Activated gamma-delta T cell treated with anti-CD3 and anti-CD28 coated beads, Interleukin-2, amount 50 U/mL, for 16 hours (primary cell): ENCODE data around the gene OPHN1.
A peak's percentile ranks its signal among the peaks of the same experiment; 100 is the strongest.

Experiments
- DNase-seq: peaks from one replicate; pipeline ENCODE4 v3.0.0-alpha.2; 2020; ENCODE audit warnings: low read depth

Gene OPHN1

GRCh38 chrX:68433155-68433980, at the start of gene OPHN1:
Gene OPHN1 (minus strand): TSS chrX:68433495. CDS start chrX:68433020, 475 bp downstream.
- DNase-seq, result no peak

GRCh38 chrX:68480969-68481368, 47.7 kb upstream of the OPHN1 start:
- DNase-seq, result no peak

GRCh38 chrX:68464796-68465195, 31.5 kb upstream of the OPHN1 start:
- DNase-seq, result no peak

GRCh38 chrX:68463880-68464279, 30.6 kb upstream of the OPHN1 start:
- no peak for DNase-seq

- peak; percentile 6 for DNase-seq
Measured at GRCh38 chrX:68462653-68463052, 29.4 kb upstream of the OPHN1 start.

- DNase-seq, result no peak
Measured at GRCh38 chrX:68462197-68462596, 28.9 kb upstream of the OPHN1 start.

GRCh38 chrX:68461576-68461975, 28.3 kb upstream of the OPHN1 start:
- no peak for DNase-seq

GRCh38 chrX:68461093-68461492, 27.8 kb upstream of the OPHN1 start:
- DNase-seq, result no peak

- DNase-seq, result no peak
Measured at GRCh38 chrX:68455151-68455510, 21.8 kb upstream of the OPHN1 start.

GRCh38 chrX:68454476-68455150, 21.3 kb upstream of the OPHN1 start:
- DNase-seq, result no peak

- DNase-seq, result no peak
Measured at GRCh38 chrX:68451720-68452119, 18.4 kb upstream of the OPHN1 start.

GRCh38 chrX:68443155-68443868, 10.0 kb upstream of the OPHN1 start:
- DNase-seq, result no peak

GRCh38 chrX:68440940-68441339, 7.6 kb upstream of the OPHN1 start:
- no peak for DNase-seq

- DNase-seq, result no peak
Measured at GRCh38 chrX:68440442-68440841, 7.1 kb upstream of the OPHN1 start.

GRCh38 chrX:68439341-68439740, 6.0 kb upstream of the OPHN1 start:
- DNase-seq, result no peak

GRCh38 chrX:68438575-68438974, 5.3 kb upstream of the OPHN1 start:
- DNase-seq, result no peak

- no peak for DNase-seq
Measured at GRCh38 chrX:68433981-68434299, 645 bp upstream of the OPHN1 start.

- DNase-seq, result no peak
Measured at GRCh38 chrX:68432648-68433047, 647 bp downstream of the OPHN1 start.

GRCh38 chrX:68431836-68432235, 1.5 kb downstream of the OPHN1 start:
- no peak for DNase-seq

- no peak for DNase-seq
Measured at GRCh38 chrX:68429216-68429615, 4.1 kb downstream of the OPHN1 start.

GRCh38 chrX:68428431-68428830, 4.9 kb downstream of the OPHN1 start:
- DNase-seq, result no peak

GRCh38 chrX:68424719-68425118, 8.6 kb downstream of the OPHN1 start:
- DNase-seq, result no peak

GRCh38 chrX:68422478-68422877, 10.8 kb downstream of the OPHN1 start:
- no peak for DNase-seq
